Right kidney (tissue), 9 donors: ENCODE results near the gene FAM89B.
"Not testable (repeated sequence)": the region's sequence is repeated elsewhere in the genome, so short reads cannot be mapped to it uniquely, and the experiment has no call there.

ENCODE experiments used
- DNase-seq: peaks from one replicate; pipeline ENCODE4 v3.0.0-alpha.2; 2016
- long read RNA-seq, 8 donors: transcript quantifications; one replicate each; lab custom pipeline, GENCODE V29; 2026

Gene FAM89B
- long read RNA-seq, donor 1, transcript FAM89B-203 (2 exons, 1,263 nt), result major isoform, 33 of 56 reads
- long read RNA-seq, donor 1, transcript FAM89B-202 (2 exons, 1,337 nt), result minor isoform, 20 of 56 reads
- long read RNA-seq, donor 1, partial matches to known transcripts, result 0 of 56 reads
- long read RNA-seq, donor 1, other reads (novel, unspliced or antisense), result 0 of 56 reads
- long read RNA-seq, donor 2, transcript FAM89B-203 (2 exons, 1,263 nt), result major isoform, 18 of 29 reads
- long read RNA-seq, donor 2, transcript FAM89B-202 (2 exons, 1,337 nt), result minor isoform, 11 of 29 reads
- long read RNA-seq, donor 2, partial matches to known transcripts, result 0 of 29 reads
- long read RNA-seq, donor 2, other reads (novel, unspliced or antisense), result 0 of 29 reads
- long read RNA-seq, donor 3, transcript FAM89B-203 (2 exons, 1,263 nt), result minor isoform, 6 of 14 reads
- long read RNA-seq, donor 3, transcript FAM89B-202 (2 exons, 1,337 nt), result major isoform, 7 of 14 reads
- long read RNA-seq, donor 3, partial matches to known transcripts, result 0 of 14 reads
- long read RNA-seq, donor 3, other reads (novel, unspliced or antisense), result 0 of 14 reads
- long read RNA-seq, donor 4, transcript FAM89B-203 (2 exons, 1,263 nt), result major isoform, 19 of 34 reads
- long read RNA-seq, donor 4, partial matches to known transcripts, result 11 of 34 reads
- long read RNA-seq, donor 4, other reads (novel, unspliced or antisense), result 0 of 34 reads
- long read RNA-seq, donor 5, transcript FAM89B-202 (2 exons, 1,337 nt), result minor isoform, 23 of 68 reads
- long read RNA-seq, donor 5, transcript FAM89B-203 (2 exons, 1,263 nt), result major isoform, 40 of 68 reads
- long read RNA-seq, donor 5, transcript FAM89B-201 (2 exons, 1,409 nt), result minor isoform, 5 of 68 reads
- long read RNA-seq, donor 5, partial matches to known transcripts, result 0 of 68 reads
- long read RNA-seq, donor 5, other reads (novel, unspliced or antisense), result 0 of 68 reads
- long read RNA-seq, donor 6, transcript FAM89B-202 (2 exons, 1,337 nt), result minor isoform, 13 of 43 reads
- long read RNA-seq, donor 6, transcript FAM89B-203 (2 exons, 1,263 nt), result major isoform, 26 of 43 reads
- long read RNA-seq, donor 6, partial matches to known transcripts, result 0 of 43 reads
- long read RNA-seq, donor 6, other reads (novel, unspliced or antisense), result 0 of 43 reads
- long read RNA-seq, donor 7, transcript FAM89B-202 (2 exons, 1,337 nt), result minor isoform, 33 of 106 reads
- long read RNA-seq, donor 7, transcript FAM89B-203 (2 exons, 1,263 nt), result major isoform, 38 of 106 reads
- long read RNA-seq, donor 7, partial matches to known transcripts, result 31 of 106 reads
- long read RNA-seq, donor 7, other reads (novel, unspliced or antisense), result 0 of 106 reads
- long read RNA-seq, donor 8, transcript FAM89B-202 (2 exons, 1,337 nt), result minor isoform, 16 of 44 reads
- long read RNA-seq, donor 8, transcript FAM89B-203 (2 exons, 1,263 nt), result major isoform, 25 of 44 reads
- long read RNA-seq, donor 8, partial matches to known transcripts, result 0 of 44 reads
- long read RNA-seq, donor 8, other reads (novel, unspliced or antisense), result 0 of 44 reads

GRCh38 chr11:65572356-65573051 lies at the start of gene FAM89B:
FAM89B (plus strand) TSS chr11:65572538; CDS start chr11:65572670, 132 bp downstream.
- no peak for DNase-seq

DNA sequence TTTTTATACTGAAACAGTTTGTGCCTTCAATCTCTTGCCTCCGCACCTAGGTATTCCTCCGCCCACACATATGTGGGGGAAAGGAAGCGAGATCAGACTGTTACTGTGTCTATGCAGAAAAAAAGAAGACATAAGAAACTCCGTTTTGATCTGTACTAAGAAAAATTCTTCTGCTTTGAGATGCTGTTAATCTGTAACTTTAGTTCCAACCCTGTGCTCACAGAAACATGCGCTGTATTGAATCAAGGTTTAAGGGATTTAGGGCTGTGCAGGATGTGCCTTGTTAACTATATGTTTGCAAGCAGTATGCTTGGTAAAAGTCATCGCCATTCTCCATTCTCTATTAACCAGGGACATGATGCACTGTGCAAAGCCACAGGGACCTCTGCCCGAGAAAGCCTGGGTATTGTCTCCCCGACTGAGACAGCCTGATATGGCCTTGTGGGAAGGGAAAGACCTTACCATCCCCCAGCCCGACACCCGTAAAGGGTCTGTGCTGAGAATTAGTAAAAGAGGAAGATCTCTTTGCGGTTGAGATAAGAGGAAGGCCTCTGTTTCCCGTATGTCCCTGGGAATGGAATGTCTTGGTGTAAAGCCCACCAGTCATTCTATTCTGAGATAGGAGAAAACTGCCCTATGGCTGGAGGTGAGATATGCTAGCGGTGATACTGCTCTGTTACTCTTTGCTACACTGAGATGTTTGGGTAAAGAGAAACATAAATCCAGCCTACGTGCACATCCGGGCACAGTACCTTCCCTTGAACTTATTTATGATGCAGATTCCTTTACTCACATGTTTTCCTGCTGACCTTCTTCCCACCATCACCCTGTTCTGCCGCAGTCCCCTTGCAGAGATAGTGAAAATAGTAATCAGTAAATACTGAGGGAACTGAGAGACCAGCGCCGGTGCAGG lies 49.4 kb upstream of the FAM89B start:
- DNase-seq, result peak; percentile 23

DNA sequence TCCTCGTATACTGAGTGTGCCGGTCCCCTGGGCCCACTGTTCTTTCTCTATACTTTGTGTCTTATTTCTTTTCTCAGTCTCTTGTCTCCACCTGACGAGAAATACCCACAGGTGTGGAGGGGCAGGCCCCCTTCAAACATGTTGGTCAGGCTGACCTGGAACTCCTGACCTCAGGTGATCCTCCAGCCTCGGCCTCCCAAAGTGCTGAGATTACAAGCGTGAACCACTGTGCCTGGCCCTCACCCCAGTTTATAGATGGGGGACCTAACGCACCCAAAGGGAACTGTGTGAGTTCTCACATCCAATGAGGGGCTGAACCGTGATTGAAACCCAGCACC lies 48.7 kb upstream of the FAM89B start:
- DNase-seq, result not testable (repeated sequence)

DNA sequence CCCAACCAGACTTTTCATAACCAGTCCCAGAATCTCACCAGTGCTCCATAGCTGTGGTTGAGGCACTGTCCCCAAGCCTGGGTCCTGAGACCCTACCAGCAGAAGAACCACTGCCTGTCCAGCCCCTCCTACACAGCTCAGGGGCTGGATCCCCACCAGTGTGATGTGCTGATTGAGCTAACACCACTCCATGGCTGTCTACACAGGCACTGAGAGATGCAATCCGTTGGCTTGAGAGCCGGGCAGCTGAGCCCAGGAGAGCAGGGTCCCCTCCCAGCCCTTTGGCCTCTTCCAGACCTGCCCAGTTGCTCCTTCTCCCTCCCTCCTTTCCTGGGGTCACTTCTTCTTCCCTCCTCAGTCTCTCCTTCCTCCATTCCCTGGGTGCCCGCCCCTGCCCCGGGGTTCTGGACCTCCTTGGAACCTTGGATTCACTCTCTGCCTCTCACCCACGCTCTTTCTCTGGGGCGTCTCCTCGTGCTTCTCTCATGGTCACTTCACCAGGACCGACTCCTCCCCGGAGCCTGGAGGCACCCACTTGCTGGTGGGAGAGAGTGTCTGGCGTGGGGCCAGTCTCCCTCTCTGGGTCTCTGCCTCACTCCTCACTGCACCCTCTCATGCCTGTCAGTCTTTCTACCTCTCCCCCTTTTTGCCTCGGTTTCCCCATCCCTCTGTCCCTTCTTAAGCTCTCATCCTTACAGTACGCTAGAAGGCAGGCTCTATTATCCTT lies 48.2 kb upstream of the FAM89B start:
- peak; percentile 64 for DNase-seq

DNA sequence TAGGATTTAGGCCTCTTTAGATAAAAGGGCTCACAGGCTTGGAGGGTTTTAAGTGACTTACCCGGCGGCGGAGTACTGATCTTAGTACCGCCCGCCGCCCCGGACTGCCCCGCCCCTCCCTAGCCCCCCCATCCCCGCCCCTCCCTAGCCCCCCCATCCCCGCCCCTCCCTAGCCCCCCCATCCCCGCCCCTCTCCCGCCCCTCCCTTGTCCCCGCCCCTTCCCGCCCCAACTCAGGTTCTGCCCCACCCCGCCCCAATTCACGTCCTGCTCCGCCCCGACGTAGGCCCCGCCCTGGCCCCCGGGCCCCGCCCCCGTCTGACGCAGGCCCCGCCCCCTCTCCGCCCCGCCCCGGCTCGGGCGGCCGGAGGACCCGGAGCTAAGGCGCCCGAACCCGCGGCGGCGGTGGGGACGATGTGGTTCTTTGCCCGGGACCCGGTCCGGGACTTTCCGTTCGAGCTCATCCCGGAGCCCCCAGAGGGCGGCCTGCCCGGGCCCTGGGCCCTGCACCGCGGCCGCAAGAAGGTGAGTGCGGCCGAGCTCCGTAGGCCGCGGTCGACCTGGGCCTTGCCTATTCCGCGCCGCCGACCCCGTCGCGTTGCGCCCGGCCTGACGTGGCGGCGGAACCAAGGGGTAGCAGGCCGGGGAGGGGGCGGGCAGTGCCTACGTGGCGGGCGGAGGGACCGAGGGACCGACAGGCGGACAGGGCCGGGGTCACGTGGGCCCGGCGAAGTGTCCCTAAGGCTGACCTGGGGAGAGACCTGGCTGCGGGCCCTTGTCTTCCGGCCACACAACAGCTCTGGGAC lies 47.4 kb upstream of the FAM89B start, which contains the start of gene SCYL1:
TSS of gene SCYL1 (plus strand) at position 343 of the 805 bp plus-strand sequence. CDS start at position 414, 71 bp downstream.
- DNase-seq, result peak; percentile 84

- no peak for DNase-seq
These were observed 46.5 kb upstream of the FAM89B start for GRCh38 chr11:65525546-65526480.

- DNase-seq, result no peak
These were observed 45.6 kb upstream of the FAM89B start for GRCh38 chr11:65526744-65527143.

DNA sequence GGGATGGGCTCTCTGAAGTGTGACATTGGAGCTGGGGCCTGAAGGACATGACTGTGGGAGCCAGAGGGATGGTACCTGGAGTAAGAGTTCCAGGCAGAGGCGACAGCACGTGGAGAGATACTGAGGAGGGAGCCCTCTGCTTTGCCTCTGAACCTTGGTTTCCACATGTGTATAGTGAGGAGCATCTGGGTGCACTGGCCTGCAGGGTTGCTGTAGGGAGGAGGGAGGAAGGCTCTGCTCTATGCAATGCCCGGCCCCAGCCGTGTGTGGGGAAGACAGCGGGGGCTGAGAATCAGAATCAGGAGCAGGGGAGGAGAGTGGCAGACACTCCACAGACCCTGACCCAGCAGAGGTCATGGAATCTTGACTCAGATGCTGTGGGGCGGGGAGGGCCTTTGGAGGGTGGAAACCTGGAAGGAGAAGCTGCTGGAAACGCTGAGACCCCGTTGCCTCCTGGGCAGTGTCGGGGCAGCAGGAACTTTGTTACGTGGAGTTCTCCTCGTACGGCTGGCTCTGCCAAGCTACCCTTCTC lies 43.5 kb upstream of the FAM89B start:
- DNase-seq, result no peak

DNA sequence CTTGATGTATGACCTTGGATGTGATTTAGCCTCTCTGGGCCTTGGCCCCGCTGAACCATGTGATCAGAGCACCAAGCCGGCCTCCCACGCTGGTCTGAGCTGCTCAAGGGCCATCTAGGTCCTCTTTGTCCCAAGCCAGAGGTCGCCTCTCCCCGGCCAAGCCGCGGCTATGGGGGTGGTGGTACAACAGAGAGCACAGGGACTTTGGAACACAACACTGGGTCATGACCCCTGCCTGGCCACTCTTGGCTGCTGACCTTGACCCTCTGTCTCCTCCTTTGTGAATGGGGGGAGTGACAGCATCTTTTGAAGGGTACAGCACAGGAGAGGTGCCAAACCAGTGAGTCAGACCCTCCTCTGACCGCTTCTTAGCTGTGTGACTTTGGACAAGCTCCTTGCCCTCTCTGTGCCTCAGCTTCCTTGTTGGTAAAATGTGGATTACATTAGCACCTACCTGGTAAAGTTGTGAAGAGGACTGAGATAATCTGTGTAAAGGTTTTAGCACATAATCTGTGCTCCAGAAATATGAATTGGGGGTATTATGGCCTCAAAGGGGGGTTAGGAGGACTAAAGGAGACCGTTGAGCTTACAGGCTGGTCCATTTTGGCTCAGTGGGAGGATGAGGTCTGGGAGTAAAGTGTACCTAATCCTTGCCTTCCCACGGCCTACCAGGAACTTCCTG lies 42.7 kb upstream of the FAM89B start:
- no peak for DNase-seq

GRCh38 chr11:65530157-65530496 lies 42.2 kb upstream of the FAM89B start:
- DNase-seq, result no peak

GRCh38 chr11:65532388-65533064 lies 39.8 kb upstream of the FAM89B start:
- no peak for DNase-seq

DNA sequence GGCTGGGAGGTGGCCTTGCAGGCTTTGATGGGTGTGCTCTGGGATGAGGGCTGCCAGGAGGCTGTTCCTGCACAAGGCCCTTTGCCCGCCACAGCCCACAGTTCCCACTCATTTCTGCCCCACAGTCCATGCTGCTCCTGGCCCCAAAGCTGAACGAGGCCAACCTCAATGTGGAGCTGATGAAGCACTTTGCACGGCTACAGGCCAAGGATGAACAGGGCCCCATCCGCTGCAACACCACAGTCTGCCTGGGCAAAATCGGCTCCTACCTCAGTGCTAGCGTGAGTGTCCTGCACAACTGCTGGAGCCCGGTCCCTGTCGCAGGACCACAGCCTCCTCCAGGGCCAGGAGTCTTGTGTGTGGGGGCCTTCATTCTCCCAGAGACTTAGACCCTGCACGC lies 37.2 kb upstream of the FAM89B start:
- no peak for DNase-seq

DNA sequence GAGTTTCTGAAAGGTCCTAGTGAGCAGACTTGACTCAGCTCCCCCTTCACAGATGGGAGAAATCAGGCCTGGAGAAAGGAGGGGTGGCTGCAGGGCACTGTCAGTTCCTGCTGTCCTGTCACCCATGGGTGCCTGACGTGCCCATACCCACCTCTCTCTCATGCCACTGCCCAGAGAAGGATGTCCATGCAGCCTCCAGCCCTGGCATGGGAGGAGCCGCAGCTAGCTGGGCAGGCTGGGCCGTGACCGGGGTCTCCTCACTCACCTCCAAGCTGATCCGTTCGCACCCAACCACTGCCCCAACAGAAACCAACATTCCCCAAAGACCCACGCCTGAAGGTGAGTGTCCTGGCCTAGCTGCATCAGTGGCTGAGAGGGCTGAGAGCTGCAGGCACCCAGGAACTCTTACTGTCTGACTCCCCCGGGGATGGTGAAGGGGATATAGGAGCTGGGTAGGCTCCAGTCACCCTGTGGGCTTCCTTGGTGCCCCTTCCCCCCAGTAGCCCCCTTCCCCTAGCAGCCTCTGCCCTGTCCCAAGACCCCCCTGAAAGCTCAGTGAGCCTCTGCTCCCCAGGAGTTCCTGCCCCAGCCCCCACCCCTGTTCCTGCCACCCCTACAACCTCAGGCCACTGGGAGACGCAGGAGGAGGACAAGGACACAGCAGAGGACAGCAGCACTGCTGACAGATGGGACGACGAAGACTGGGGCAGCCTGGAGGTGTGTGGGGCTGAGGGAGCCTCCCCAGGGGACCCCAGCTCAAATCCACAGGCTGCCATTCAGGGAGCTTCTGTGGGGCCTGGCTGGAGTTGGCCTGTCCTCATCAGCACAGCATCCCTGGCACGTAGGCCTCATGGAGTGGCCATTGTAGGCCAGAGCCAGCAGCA lies 35.7 kb upstream of the FAM89B start:
- DNase-seq, result no peak

GRCh38 chr11:65537296-65537597 lies 35.1 kb upstream of the FAM89B start:
- DNase-seq, result no peak

- DNase-seq, result no peak
These were observed 34.6 kb upstream of the FAM89B start for GRCh38 chr11:65537620-65538231.
